NCI-H510A (cell line): ENCODE measurements around the gene COG3.

ENCODE experiments used
- DNase-seq: peaks from one replicate; lab custom pipeline; 2025; lab: John Stamatoyannopoulos, UW

Gene COG3

GRCh38 chr13:45503658-45504057, 38.9 kb downstream of the COG3 start:
- DNase-seq: no peak

- DNase-seq: no peak
These were observed 42.1 kb downstream of the COG3 start for GRCh38 chr13:45506811-45507210.

DNA sequence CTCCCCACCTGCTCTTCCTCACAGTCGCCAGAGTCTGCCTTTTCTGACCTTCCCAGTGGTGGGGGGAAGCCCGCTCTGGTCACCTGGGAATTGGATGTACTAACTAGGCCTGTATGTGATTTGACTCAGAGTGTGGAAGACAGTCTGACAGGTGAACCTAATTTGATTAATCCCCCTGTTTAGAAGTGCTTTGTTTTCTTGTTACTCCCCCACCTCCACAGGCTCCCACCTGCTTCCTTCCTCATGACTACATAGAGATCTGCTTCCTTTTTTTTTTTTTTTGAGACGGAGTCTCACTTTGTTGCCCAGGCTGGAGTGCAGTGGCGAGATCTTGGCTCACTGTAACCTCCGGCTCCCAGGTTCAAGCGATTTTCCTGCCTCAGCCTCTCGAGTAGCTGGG, 44.0 kb downstream of the COG3 start:
- no peak for DNase-seq

- DNase-seq: no peak
These were observed 45.9 kb downstream of the COG3 start for GRCh38 chr13:45510672-45511071.

GRCh38 chr13:45511310-45512097, 46.8 kb downstream of the COG3 start:
- DNase-seq: peak; percentile 8

DNA sequence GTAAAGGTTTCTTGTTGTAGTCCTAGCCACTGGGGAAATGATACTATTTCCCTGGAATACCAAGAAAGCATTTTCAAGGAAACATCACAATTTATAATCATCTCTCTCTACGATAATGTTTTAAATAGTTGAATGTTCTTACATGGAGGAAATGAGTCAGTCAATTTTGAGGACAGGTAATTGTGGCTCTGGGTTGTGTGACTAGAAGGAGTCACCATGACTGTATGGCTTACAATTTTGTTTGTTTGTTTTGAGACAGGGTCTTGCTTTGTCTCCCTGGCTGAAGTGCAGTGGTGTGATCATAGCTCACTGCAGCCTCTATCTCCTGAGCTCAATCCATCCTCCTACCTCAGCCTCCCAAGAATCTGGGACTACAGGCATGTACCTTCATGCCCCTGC, 47.4 kb downstream of the COG3 start:
- no peak for DNase-seq

DNA sequence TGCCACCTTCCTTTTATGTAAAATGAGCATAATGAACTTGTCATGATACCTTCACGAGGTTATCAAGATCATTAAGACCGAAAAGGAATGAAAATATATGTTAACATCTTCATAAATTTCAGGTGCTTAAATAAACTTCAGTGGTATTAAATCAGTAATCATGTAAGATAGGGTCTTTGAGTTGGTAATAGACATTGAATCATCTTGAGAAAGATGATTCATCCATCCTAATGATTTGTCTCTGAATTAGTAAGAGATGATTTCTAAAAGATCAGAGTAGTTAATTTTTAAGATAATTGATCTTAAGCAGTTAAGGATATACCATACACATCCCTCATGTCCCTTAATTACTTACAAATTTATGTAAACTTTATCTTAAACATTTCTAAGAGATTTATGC, 52.0 kb downstream of the COG3 start:
- no peak for DNase-seq

DNA sequence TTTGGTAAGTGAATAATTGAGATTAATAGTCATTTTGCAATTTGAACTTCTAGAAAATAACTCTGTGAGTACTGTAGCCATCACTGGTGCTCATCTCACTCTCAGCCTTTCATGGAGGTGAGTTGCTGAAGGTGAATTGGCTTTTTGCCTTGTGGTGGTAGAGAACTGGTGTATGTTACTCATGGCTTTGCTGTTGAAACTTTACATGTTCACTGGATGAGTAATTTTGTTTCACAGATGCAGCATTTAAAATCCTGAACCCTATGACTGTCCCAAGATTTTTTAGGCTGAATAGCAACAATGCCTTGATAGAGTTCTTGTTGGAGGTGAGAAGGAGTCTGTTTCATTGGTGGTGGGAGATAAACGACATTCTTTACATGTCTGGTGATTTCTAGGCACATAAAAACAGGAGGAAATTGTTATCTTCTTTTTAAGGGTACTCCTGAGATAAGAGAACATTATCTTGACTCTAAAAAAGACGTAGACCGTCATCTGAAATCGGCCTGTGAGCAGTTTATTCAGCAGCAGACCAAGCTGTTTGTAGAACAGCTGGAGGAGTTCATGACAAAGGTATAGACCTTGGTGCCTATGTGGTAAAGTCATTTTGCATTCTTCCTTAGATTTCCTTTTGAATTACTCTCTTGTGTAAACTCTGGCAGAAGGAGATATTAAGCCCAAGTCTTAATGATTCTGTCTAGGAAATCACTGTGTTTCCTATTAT, 53.9 kb downstream of the COG3 start:
- no peak for DNase-seq

- DNase-seq: no peak
These were observed 54.8 kb downstream of the COG3 start for GRCh38 chr13:45519493-45519892.

DNA sequence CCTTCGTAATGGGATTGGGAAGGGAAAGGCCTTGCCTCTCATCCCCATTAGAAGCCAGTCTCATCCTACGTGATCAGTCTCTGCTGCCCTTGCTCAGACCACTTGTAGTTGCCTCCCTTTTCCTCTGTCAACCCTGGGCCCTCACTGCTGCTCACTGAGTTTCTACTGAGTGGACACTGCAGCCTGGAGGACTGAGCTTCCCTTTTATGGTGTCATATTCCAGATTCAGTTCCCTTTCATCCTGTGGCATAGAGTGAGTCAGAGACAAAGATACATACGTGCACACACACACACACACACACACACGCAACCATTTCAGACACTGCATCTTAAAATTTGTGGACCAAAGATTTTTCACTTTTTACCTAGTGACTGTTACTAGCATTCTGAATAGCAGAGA, 56.6 kb downstream of the COG3 start:
- DNase-seq: no peak

DNA sequence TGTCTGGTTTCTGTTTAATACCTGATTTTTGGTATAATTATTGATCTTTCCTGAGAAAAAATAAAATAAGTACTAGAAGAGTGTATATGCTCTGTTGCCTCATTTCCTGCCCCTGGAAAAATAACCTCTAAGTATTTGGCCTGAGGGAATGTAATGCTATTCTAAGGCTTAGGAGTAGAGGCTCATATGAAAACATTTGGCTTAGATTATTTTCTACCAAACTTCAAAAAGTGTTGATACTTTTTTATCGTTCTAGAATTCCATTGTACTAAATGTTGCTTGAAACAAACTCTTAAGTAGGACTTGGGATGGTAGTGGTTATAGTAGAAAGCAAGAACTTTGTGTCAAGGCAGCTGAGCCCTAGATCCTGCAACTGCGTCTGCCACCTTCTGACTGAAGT, 57.8 kb downstream of the COG3 start:
- DNase-seq: no peak

GRCh38 chr13:45527699-45528462, 63.1 kb downstream of the COG3 start:
- DNase-seq: no peak

DNA sequence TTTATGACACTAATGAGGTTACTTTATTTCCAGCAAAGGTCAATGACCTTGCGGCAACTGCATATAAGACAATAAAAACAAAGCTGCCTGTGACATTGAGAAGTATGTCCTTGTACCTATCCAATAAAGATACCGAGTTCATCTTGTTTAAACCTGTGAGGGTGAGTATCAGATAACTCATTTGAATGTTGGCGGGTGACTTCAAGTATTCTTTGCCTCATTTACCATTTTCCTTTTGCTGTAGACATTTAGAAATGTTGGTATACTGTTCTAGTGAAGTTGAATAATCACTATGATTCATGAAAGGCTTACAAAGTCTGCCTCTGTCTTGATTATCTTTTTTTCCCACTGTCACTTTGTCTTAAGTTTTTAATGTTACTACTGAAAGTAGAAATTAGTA, 65.0 kb downstream of the COG3 start:
- DNase-seq: no peak

GRCh38 chr13:45534604-45535003, 69.9 kb downstream of the COG3 start:
- DNase-seq: no peak

DNA sequence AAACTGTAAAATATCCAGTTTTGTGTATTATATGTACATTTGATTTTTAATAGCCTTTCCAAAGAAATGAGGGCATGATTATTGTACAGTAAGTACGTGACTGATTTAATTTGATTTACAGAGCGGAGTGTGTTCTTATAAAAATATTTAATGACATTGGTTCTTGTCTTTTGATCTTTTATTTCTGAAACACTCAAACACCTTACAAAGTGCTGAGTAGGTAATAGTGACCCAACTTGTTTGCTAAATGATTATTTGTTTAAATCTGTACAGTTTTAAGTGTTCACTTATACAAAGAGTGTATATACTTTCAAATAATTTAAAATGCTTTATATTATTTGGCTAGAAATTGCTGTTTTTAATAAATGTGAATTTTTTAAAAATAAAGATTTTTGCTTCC, 71.5 kb downstream of the COG3 start:
- no peak for DNase-seq

DNA sequence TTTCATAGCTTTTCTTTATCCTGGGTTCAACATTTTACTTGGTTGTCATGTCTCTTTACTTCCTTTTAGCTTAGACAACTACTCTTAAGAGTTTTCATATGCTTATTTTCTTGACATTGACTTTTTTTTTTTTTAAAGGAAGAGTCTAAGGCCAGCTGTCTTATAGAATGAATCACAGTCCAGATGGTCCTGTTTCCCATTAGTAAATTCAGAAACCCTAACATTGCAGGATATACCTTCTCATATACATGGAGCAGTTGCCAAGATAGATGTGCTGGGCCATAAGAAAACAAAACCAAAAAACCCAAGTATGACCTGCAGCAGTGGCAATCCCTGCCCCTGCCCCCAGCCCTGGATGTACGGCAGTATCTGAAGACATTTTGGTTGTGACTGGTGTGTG, 72.8 kb downstream of the COG3 start:
- DNase-seq: no peak

GRCh38 chr13:45538382-45538781, 73.6 kb downstream of the COG3 start:
- no peak for DNase-seq

- no peak for DNase-seq
These were observed 75.5 kb downstream of the COG3 start for GRCh38 chr13:45540195-45540594.

GRCh38 chr13:45540864-45541263, 76.1 kb downstream of the COG3 start:
- DNase-seq: no peak

DNA sequence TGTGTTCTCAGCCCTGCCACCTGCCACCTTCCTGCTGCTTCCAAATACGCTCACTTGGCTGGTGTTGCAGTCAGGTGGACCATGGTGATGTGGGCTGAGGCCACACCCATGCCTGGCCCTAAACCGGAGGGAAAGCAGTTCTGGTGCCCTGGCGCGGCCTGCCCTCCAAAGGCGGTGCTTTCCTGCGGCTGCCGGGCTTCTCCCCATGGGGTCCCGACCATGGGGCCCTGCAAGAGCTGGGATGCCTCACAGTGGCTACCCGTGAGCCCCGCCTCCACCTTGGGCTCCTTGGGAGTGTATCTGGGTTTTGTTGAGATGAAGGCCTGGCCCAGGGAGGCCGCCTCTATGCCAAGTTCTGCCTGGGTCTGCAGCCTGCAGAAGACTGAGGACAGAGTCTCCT, 77.1 kb downstream of the COG3 start:
- no peak for DNase-seq

GRCh38 chr13:45542391-45542790, 77.7 kb downstream of the COG3 start:
- DNase-seq: no peak

GRCh38 chr13:45542878-45543277, 78.1 kb downstream of the COG3 start:
- no peak for DNase-seq

DNA sequence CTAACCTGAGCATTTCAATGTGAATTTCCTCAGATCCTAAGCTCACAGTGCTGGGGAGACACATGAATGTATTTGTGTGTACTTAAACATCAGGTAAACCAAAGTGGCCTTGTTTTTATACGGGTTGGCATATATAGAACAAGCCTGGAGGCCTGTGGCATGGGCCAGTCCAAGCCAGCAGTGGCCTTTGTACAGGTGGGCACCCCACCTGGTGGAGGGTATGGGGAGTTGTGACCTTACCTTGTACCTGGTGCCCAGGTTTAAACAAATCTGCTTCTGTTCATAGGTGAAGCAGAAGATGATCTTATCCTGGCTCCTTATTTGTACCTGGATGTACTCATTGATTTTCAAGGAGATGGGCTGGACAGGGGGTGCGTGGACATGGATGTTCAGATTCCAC, 79.8 kb downstream of the COG3 start:
- DNase-seq: no peak
